Activated CD4-positive, alpha-beta T cell treated with anti-CD3 and anti-CD28 coated beads, Interleukin-2, amount 50 U/mL, for 1 hour (primary cell): Measurements from ENCODE around the gene CCDC71.

Experiments
- DNase-seq: peaks from one replicate; pipeline ENCODE4 v3.0.0-alpha.2; 2020

The CCDC71 gene

GRCh38 chr3:49166752-49167556 is 823 bp upstream of the CCDC71 start:
- no peak for DNase-seq

- DNase-seq: no peak
Observed at GRCh38 chr3:49164983-49165720, 979 bp downstream of the CCDC71 start.

- DNase-seq: no peak
Observed at GRCh38 chr3:49163609-49164008, 2.5 kb downstream of the CCDC71 start.

- DNase-seq: no peak
Observed at GRCh38 chr3:49162751-49163419, 3.2 kb downstream of the CCDC71 start.

- DNase-seq: no peak
Observed at GRCh38 chr3:49161808-49162530, 4.2 kb downstream of the CCDC71 start.

GRCh38 chr3:49161197-49161596 is 4.9 kb downstream of the CCDC71 start:
- DNase-seq: no peak

GRCh38 chr3:49158792-49159191 is 7.3 kb downstream of the CCDC71 start:
- no peak for DNase-seq

- DNase-seq: peak; percentile 64
Observed at GRCh38 chr3:49158103-49158709, 7.9 kb downstream of the CCDC71 start.

GRCh38 chr3:49157289-49157688 is 8.8 kb downstream of the CCDC71 start:
- DNase-seq: no peak

- no peak for DNase-seq
Observed at GRCh38 chr3:49153349-49153912, 12.7 kb downstream of the CCDC71 start.

GRCh38 chr3:49151610-49152009 is 14.5 kb downstream of the CCDC71 start:
- no peak for DNase-seq

- no peak for DNase-seq
Observed at GRCh38 chr3:49148159-49148558, 18.0 kb downstream of the CCDC71 start.

GRCh38 chr3:49140080-49140479 is 26.1 kb downstream of the CCDC71 start:
- no peak for DNase-seq

GRCh38 chr3:49135499-49135898 is 30.6 kb downstream of the CCDC71 start:
- DNase-seq: no peak

- DNase-seq: no peak
Observed at GRCh38 chr3:49134471-49135265, 31.5 kb downstream of the CCDC71 start.

GRCh38 chr3:49133226-49133951 is 32.7 kb downstream of the CCDC71 start:
- no peak for DNase-seq

GRCh38 chr3:49132437-49133225 is 33.5 kb downstream of the CCDC71 start, which contains the start of gene LAMB2:
Gene LAMB2, minus strand, starts transcription at chr3:49133050. Its CDS starts 183 bp downstream, at chr3:49132867.
- no peak for DNase-seq

GRCh38 chr3:49132073-49132436 is 34.1 kb downstream of the CCDC71 start:
- no peak for DNase-seq

GRCh38 chr3:49131576-49131975 is 34.6 kb downstream of the CCDC71 start:
- no peak for DNase-seq

- DNase-seq: no peak
Observed at GRCh38 chr3:49131040-49131439, 35.1 kb downstream of the CCDC71 start.
